Vagina (tissue), 2 donors: Measurements from ENCODE around the gene ACACA. TPM values are rescaled to one million over a fixed set of nuclear protein-coding genes. Genes with fewer than 3 reads are reported as not detected.

Source experiments
- DNase-seq, 2 donors: peaks; one replicate each; pipeline ENCODE4 v3.0.0-alpha.2; 2017; ENCODE audit errors: extremely low spot score in 2 of 2
- H3K27ac ChIP-seq: fragments of 200-600 bp; sonication (generic); one replicate; pipeline ENCODE4 v1.5.1; 2019
- H3K27me3 ChIP-seq: fragments of 200-600 bp; sonication (generic); one replicate; pipeline ENCODE4 v1.5.1; 2019
- H3K36me3 ChIP-seq, 2 donors: fragments of 200-600 bp; sonication (generic); one replicate each; pipeline ENCODE4 v1.5.1; 2017 to 2019
- H3K4me1 ChIP-seq: fragments of 200-600 bp; sonication (generic); one replicate; pipeline ENCODE4 v1.5.1; 2019
- H3K4me3 ChIP-seq, 2 donors: fragments of 200-600 bp; sonication (generic); 1 replicate in 1 of 2; 2 replicates in 1 of 2; pipeline ENCODE4 v1.5.1; 2016 to 2019
- H3K9me3 ChIP-seq: fragments of 200-600 bp; sonication (generic); one replicate; pipeline ENCODE4 v1.5.1; 2019
- POLR2A ChIP-seq, 2 donors: fragments of 450-650 bp; IDR thresholded peaks; one replicate each; pipeline ENCODE4 v1.6.1; 2017; ENCODE audit warnings: antibody characterized with exemption in 2 of 2, mild to moderate bottlenecking in 2 of 2, moderate library complexity in 2 of 2
- POLR2AphosphoS5 ChIP-seq, 2 donors: sonication (generic); formaldehyde crosslinking; IDR thresholded peaks; one replicate each; pipeline ENCODE4 v1.9.0; 2017; ENCODE audit warnings: antibody characterized with exemption in 2 of 2, mild to moderate bottlenecking in 2 of 2, low read depth in 1 of 2; ENCODE audit not compliant: insufficient read depth in 1 of 2
- intact Hi-C: fragments of 100-400 bp; cut with DNase I; formaldehyde crosslinking; loops from one replicate; pipeline ENCODE4 v1.15.1; 2023
- total RNA-seq: library from RNA; depleted of rRNA; stranded (reverse); fragments of >200 nt; gene quantifications from one replicate; pipeline ENCODE4 v1.2.3, GENCODE V29; 2016
- TF ChIP-seq, protein P1 (sequence below), 3 experiments: fragments of 450-650 bp in 2 of 3; fragments of 200-600 bp in 1 of 3; sonication (generic) in 1 of 3; IDR thresholded peaks; one replicate each; pipeline ENCODE4 v1.5.1; 2017 to 2019; ENCODE audit warnings: antibody characterized with exemption in 3 of 3, mild to moderate bottlenecking in 2 of 3, moderate library complexity in 2 of 3

ACACA gene
- total RNA-seq, 1 donor from 2014 or later, result 44.7 TPM

DNA sequence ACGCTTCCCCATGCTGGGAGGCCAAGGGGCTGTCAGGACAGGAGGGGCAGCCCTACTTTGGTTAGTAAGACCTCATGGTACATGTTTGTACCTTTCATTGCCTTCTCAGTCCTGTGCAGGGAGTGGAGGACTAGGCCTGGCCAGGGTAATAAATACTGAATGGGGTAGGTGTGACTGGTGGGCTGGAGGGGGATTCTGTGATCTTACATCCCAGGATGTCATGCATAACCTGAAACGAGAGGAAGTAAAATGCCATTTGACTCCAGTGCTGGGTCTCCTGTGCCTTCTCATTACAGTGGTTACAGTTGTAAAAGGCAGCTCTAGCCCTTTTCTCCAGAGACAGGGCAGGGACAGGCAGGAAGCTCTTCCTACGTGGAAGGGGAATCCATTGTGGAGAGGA is 319.7 kb downstream of the ACACA start:
- no peak for DNase-seq
- no peaks in the 10 kb centered on the region for H3K9me3 ChIP-seq
- no peak overlapping the region for H3K27ac ChIP-seq
- intact Hi-C loops, result no loop called here
- H3K36me3 ChIP-seq, result peaks cover 0 to 26% of the 10 kb centered on the region in 2 donors
- TF ChIP-seq, protein P1, sequence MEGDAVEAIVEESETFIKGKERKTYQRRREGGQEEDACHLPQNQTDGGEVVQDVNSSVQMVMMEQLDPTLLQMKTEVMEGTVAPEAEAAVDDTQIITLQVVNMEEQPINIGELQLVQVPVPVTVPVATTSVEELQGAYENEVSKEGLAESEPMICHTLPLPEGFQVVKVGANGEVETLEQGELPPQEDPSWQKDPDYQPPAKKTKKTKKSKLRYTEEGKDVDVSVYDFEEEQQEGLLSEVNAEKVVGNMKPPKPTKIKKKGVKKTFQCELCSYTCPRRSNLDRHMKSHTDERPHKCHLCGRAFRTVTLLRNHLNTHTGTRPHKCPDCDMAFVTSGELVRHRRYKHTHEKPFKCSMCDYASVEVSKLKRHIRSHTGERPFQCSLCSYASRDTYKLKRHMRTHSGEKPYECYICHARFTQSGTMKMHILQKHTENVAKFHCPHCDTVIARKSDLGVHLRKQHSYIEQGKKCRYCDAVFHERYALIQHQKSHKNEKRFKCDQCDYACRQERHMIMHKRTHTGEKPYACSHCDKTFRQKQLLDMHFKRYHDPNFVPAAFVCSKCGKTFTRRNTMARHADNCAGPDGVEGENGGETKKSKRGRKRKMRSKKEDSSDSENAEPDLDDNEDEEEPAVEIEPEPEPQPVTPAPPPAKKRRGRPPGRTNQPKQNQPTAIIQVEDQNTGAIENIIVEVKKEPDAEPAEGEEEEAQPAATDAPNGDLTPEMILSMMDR (IDR thresholded peaks at IDR 0.05), result no peak
- TF ChIP-seq POLR2A (IDR thresholded peaks at IDR 0.05) (no peak), POLR2AphosphoS5 (IDR thresholded peaks at IDR 0.05; ENCODE audit: insufficient read depth in 1 of 2, low read depth in 1 of 2) (no peak)
- no peaks in the 10 kb centered on the region for H3K27me3 ChIP-seq
- H3K4me3 ChIP-seq, result no peak overlapping the region
- H3K4me1 ChIP-seq, result no peaks in the 10 kb centered on the region

DNA sequence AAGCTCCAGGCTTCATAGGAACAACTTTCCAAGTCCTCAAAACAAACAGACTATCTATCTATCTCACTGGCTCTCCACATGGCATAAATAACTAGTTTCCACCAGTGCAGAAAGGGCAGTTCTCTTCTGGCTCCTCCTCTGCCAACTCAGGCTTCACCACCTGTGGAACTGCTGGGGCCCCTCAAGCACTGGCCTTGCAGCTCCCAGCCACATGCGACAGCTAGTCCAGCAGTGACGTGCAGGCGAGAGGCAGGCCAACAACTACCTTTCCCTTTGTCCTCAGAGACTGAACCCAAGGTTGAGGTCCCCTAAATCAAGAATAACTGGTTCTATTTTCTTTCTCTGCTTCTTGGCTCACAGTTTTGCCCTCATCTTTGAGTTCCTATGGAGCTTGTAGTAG is 320.3 kb downstream of the ACACA start:
- Histone ChIP-seq H3K36me3 (peaks cover 0 to 26% of the 10 kb centered on the region in 2 donors), H3K9me3 (no peaks in the 10 kb centered on the region), H3K27ac (no peak overlapping the region), H3K4me3 (no peak overlapping the region), H3K4me1 (no peaks in the 10 kb centered on the region), H3K27me3 (no peaks in the 10 kb centered on the region)
- intact Hi-C loops, result no loop called here
- TF ChIP-seq, protein P1 (IDR thresholded peaks at IDR 0.05), result no peak
- no peak for TF ChIP-seq POLR2A (IDR thresholded peaks at IDR 0.05)
- no peak for DNase-seq

DNA sequence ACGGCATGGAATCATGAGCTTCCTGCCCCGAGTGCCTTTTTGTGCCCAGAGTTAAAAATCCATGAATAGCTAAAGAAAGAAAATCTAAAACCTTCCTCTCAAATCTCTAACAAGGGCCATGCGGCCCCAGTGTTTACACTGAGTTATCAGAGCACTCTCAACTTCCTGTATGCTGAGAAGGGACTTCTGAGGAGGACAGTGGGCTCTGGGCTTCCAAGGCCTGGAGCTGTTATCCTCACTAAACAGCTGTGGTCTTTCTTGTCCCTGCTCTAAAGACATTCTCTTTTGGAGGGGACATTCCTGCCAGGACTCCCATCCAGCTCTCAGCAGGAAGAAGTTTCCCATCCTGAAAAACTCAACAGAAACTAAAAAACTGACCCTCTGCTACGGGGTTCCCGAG is 322.3 kb downstream of the ACACA start:
- H3K4me1 ChIP-seq, result no peaks in the 10 kb centered on the region
- no peaks in the 10 kb centered on the region for H3K27me3 ChIP-seq
- DNase-seq, result no peak
- intact Hi-C loops, result no loop called here
- H3K4me3 ChIP-seq, result no peak overlapping the region
- no peaks in the 10 kb centered on the region for H3K9me3 ChIP-seq
- TF ChIP-seq POLR2A (IDR thresholded peaks at IDR 0.05) (no peak), POLR2AphosphoS5 (IDR thresholded peaks at IDR 0.05; ENCODE audit: insufficient read depth in 1 of 2, low read depth in 1 of 2) (no peak)
- TF ChIP-seq, protein P1 (IDR thresholded peaks at IDR 0.05), result no peak
- H3K27ac ChIP-seq, result no peak overlapping the region
- peaks cover 0 to 26% of the 10 kb centered on the region in 2 donors for H3K36me3 ChIP-seq

DNA sequence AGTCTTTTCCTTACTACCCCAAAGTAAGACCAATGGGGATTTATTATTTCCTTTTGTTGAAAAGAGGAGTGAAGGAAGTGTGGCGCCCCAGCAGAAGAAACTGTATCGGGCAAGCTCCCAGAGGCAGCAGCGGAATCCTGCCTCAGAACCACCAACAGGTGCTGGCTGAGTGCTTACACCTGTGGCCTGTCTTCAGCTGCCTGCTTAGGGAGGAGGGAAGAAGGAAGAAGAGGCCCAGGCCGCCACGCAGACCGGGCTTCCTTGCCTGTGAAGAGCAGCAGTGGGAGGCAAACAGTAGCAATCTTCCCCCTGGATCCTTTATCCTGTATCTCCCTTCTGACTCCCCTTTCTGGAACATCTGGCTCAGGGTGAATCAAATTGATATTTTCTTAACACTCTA is 323.2 kb downstream of the ACACA start:
- intact Hi-C loops, result no loop called here
- Histone ChIP-seq H3K4me3 (no peak overlapping the region), H3K27me3 (no peaks in the 10 kb centered on the region), H3K27ac (no peak overlapping the region), H3K36me3 (peaks cover 0 to 26% of the 10 kb centered on the region in 2 donors), H3K9me3 (no peaks in the 10 kb centered on the region), H3K4me1 (no peaks in the 10 kb centered on the region)
- no peak for TF ChIP-seq POLR2A (IDR thresholded peaks at IDR 0.05)
- no peak for DNase-seq

DNA sequence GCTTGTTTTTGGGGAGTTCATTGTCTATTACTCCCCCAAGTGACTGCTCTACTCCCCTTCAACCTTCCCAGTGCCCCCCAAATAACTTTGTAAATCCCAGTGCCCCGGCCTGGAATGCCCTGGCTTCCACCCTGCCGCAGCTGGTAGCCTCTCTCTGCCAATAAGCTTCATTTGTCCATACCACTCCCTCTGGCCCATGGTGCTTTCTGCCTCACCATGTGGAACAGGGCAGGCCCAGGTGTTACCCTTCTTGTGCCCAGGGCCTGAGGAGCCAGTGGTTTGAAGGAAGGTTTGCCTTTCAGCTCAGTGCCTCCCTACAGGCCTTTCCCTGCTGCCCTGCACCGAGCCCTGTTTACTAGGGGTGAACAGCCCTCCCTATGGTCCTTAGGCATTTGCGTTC is 323.7 kb downstream of the ACACA start:
- Histone ChIP-seq H3K9me3 (no peaks in the 10 kb centered on the region), H3K27me3 (no peaks in the 10 kb centered on the region), H3K36me3 (peaks cover 0 to 26% of the 10 kb centered on the region in 2 donors), H3K27ac (no peak overlapping the region), H3K4me1 (no peaks in the 10 kb centered on the region), H3K4me3 (no peak overlapping the region)
- intact Hi-C loops, result no loop called here
- DNase-seq, result no peak
- TF ChIP-seq POLR2AphosphoS5 (IDR thresholded peaks at IDR 0.05; ENCODE audit: insufficient read depth in 1 of 2, low read depth in 1 of 2) (no peak), POLR2A (IDR thresholded peaks at IDR 0.05) (no peak)
- TF ChIP-seq, protein P1 (IDR thresholded peaks at IDR 0.05), result no peak
